ENCODE measurements around the gene STK32C. TPM values are rescaled to one million over a fixed set of nuclear protein-coding genes. Genes with fewer than 3 reads are reported as not detected.
A peak's percentile ranks its signal among the peaks of the same experiment; 100 is the strongest.

STK32C gene
- total RNA-seq, 6 donors from 2014 or later = 4.8 to 18.3 (median 15.6) TPM

DNA sequence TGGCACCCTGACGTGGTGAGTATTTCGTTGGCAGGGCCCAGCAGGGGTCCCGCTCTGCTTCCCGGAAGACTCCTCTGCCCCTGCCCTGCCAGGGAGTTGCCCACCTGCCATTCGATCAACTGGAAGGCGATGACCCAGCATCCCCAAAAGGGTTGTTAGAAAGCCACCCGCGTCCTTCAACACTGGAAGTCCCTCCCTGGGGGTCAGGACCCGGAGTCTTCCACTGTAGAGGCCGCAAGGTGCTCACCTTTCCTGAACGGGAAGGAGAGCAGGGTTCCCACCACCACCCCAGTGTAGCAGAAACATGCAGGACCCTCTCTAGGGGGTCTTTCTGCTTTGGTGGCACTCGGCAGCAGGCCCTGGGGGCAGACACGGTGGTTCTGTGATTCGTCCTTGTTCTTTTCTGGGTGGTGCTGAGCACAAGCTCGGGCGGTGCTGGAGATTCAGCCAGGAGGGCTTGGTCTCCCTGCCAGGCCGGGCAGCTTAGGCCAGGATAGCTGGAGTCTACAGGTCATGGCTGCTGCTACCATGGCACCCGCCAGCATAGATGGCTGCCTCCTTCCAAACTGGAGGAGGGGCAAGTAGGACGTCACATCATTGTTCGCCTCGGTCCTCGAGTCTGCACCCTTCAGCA lies 140.6 kb downstream of the STK32C start:
- ATAC-seq (ENCODE audit: low FRiP score in 2 of 2) = no peak
- WGBS, 2 donors = 85 to 87% methylated on average over 15 to 22 of the region's 22 CpGs

DNA sequence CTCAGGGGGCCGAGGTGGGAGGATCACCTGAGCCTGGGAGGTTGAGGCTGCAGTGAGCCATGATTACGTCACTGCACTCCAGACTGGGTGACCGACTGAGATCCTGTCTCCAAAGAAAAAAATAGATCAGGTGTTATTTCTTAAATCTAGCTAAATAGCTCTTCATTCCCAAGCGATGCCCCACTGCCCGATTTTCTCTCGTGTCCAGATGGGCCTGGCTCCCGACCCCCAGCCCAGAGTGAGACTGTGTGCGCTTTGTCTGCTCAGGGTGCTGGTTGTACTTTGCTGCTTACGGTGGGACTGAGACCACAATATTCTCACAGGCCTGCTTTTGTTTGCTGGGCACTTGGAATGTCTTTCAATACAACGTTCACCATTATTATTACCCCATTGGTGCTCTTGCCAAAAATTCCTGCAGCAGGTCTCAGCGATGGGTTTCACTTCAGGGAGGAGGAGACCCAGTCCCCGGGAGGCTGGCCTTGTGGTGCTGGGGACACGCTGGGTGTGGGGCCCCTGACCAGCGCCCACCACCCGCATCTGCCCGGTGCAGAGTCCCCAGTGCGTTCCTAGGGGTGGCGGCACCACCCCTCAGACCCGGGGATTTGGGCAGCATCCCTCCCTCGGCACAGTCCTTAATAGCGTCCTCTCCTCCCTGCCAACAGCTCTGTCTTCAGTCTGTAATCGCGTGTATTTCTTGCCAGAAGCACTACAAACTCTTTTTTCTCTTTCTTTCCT lies 141.4 kb downstream of the STK32C start:
- 85 to 87% methylated on average over 22 to 23 of the region's 23 CpGs for WGBS, 2 donors
- H3K4me1 ChIP-seq = peaks cover 0 to 16% (median 3%) of the 10 kb centered on the region in 4 donors
- no peaks in the 10 kb centered on the region for H3K36me3 ChIP-seq
- no peaks in the 10 kb centered on the region for H3K27me3 ChIP-seq
- TF ChIP-seq EP300 (IDR thresholded peaks at IDR 0.05) (no peak), POLR2A (IDR thresholded peaks at IDR 0.05) (no peak), POLR2AphosphoS5 (IDR thresholded peaks at IDR 0.05) (no peak)
- TF ChIP-seq, protein P1, sequence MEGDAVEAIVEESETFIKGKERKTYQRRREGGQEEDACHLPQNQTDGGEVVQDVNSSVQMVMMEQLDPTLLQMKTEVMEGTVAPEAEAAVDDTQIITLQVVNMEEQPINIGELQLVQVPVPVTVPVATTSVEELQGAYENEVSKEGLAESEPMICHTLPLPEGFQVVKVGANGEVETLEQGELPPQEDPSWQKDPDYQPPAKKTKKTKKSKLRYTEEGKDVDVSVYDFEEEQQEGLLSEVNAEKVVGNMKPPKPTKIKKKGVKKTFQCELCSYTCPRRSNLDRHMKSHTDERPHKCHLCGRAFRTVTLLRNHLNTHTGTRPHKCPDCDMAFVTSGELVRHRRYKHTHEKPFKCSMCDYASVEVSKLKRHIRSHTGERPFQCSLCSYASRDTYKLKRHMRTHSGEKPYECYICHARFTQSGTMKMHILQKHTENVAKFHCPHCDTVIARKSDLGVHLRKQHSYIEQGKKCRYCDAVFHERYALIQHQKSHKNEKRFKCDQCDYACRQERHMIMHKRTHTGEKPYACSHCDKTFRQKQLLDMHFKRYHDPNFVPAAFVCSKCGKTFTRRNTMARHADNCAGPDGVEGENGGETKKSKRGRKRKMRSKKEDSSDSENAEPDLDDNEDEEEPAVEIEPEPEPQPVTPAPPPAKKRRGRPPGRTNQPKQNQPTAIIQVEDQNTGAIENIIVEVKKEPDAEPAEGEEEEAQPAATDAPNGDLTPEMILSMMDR (IDR thresholded peaks at IDR 0.05) = no peak
- no peak overlapping the region for H3K27ac ChIP-seq
- H3K4me3 ChIP-seq = no peak overlapping the region
- DNase-seq (peak in 1 of 2 donors; percentile 59), ATAC-seq (ENCODE audit: low FRiP score in 2 of 2) (no peak)
- no peaks in the 10 kb centered on the region for H3K9me3 ChIP-seq

More for the DNA sequence above, 140.6 kb downstream of the STK32C start:
- no peak for TF ChIP-seq POLR2A (IDR thresholded peaks at IDR 0.05)
- TF ChIP-seq EP300 (IDR thresholded peaks at IDR 0.05) = no peak
- TF ChIP-seq POLR2AphosphoS5 (IDR thresholded peaks at IDR 0.05) = no peak
- TF ChIP-seq, protein P1 (IDR thresholded peaks at IDR 0.05) = no peak
- peaks cover 0 to 12% (median 3%) of the 10 kb centered on the region in 4 donors for H3K4me1 ChIP-seq
- no peak overlapping the region for H3K4me3 ChIP-seq
- no peaks in the 10 kb centered on the region for H3K27me3 ChIP-seq
- no peak for DNase-seq
- no peak overlapping the region for H3K27ac ChIP-seq
- H3K36me3 ChIP-seq = no peaks in the 10 kb centered on the region
- no peaks in the 10 kb centered on the region for H3K9me3 ChIP-seq

DNA sequence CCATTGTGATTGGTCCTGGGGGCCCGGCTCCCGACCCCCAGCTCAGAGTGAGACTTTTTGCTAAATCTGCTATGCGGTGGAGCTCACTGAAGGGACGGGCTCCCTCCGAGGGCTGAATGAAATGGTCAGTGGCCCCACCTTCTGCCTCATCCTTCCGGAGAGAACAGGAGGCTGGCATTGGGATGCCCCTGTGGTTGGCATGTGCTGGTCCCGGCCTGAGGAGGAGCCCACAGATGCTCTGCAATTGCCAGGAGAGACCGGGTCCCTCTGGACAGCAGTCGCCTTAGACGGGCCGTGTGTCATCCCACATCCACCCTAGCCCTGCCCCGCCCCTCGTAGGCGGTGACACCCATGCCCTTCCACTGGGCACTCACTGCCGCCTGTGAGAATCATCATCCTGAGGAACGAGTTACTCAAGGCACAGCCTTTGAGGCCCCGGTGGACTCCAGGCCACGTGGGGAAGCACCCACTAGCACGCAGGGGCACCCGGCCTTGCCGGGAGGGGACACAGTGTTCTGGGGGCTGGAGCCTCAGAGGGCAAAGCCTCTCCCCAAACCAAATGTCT lies 142.3 kb downstream of the STK32C start:
- TF ChIP-seq POLR2A (IDR thresholded peaks at IDR 0.05) (no peak), EP300 (IDR thresholded peaks at IDR 0.05) (no peak), POLR2AphosphoS5 (IDR thresholded peaks at IDR 0.05) (no peak)
- TF ChIP-seq, protein P1 (IDR thresholded peaks at IDR 0.05) = no peak
- ATAC-seq (ENCODE audit: low FRiP score in 2 of 2) = peak in 1 of 2 donors; percentile 5
- Histone ChIP-seq H3K4me3 (no peak overlapping the region), H3K27ac (no peak overlapping the region), H3K4me1 (peaks cover 0 to 16% (median 3%) of the 10 kb centered on the region in 4 donors), H3K9me3 (no peaks in the 10 kb centered on the region), H3K27me3 (no peaks in the 10 kb centered on the region), H3K36me3 (no peaks in the 10 kb centered on the region)
- no peak for DNase-seq
- 85 to 90% methylated on average over 13 to 21 of the region's 21 CpGs for WGBS, 2 donors

DNA sequence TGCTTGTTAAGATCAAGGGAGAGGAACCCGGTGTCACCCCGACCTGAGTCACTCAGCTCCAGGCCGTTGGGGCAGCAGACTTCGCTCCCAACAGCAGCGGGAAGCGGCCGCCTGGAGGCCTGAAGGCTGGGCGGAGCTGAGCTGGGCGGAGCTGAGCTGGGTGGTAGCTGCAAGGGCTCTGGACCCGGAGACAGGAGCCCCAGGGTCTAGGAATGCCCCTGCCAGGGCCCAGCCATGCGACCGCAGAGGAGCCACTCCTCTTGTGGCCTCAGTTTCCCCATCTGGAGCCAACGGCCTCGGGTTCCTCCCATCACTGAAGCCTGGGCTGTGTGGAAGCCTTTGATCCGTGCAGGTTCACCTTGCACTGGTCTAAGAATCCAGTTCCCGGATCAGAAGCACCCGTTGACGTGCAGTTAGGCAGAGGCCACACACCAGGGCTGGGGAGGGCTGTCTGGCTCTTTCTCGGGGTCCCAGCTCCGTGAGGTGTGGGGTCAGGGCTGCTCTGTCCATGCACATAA lies 142.9 kb downstream of the STK32C start:
- WGBS, 2 donors = 52 to 56% methylated on average over 13 to 19 of the region's 20 CpGs
- Histone ChIP-seq H3K27me3 (no peaks in the 10 kb centered on the region), H3K36me3 (no peaks in the 10 kb centered on the region), H3K27ac (no peak overlapping the region), H3K4me3 (no peak overlapping the region), H3K9me3 (no peaks in the 10 kb centered on the region), H3K4me1 (peaks cover 0 to 16% (median 3%) of the 10 kb centered on the region in 4 donors)
- ATAC-seq (ENCODE audit: low FRiP score in 2 of 2) (peak in 1 of 2 donors; percentile 12), DNase-seq (peak in 1 of 2 donors; percentile 65)
- TF ChIP-seq POLR2A (IDR thresholded peaks at IDR 0.05) (no peak), POLR2AphosphoS5 (IDR thresholded peaks at IDR 0.05) (no peak), EP300 (IDR thresholded peaks at IDR 0.05) (no peak)
- TF ChIP-seq, protein P1 (IDR thresholded peaks at IDR 0.05) = no peak

All from upper lobe of left lung (tissue), 6 donors.